Ectodermal cell (in vitro differentiated cells): ENCODE data around the gene A1CF. TPM values are rescaled to one million over a fixed set of nuclear protein-coding genes. Genes with fewer than 3 reads are reported as not detected.
"Not testable (repeated sequence)": the region's sequence is repeated elsewhere in the genome, so short reads cannot be mapped to it uniquely, and the experiment has no call there.

Experiments used
- H3K27ac ChIP-seq: 2 replicates; pipeline ENCODE4 v1.7.0; 2013; ENCODE audit warnings: mild to moderate bottlenecking, low read depth, low read length; ENCODE audit not compliant: insufficient read depth, poor library complexity, severe bottlenecking
- H3K27me3 ChIP-seq: 2 replicates; pipeline ENCODE4 v1.7.0; 2013; ENCODE audit warnings: mild to moderate bottlenecking, low read length; ENCODE audit not compliant: insufficient read depth, control insufficient read depth, poor library complexity, severe bottlenecking
- H3K36me3 ChIP-seq: one replicate; pipeline ENCODE4 v1.7.0; 2013; ENCODE audit warnings: low read length; ENCODE audit not compliant: control insufficient read depth, insufficient read depth
- H3K4me1 ChIP-seq: one replicate; pipeline ENCODE4 v1.7.0; 2013; ENCODE audit warnings: low read length; ENCODE audit not compliant: control insufficient read depth, insufficient read depth
- H3K4me3 ChIP-seq: 2 replicates; pipeline ENCODE4 v1.7.0; 2013; ENCODE audit warnings: low read depth, low read length, control low read depth; ENCODE audit not compliant: insufficient read depth
- H3K9me3 ChIP-seq: 2 replicates; pipeline ENCODE4 v1.7.0; 2013; ENCODE audit warnings: mild to moderate bottlenecking, low read length, moderate library complexity; ENCODE audit not compliant: control insufficient read depth
- WGBS, 2 experiments: methylation state at CpG; one replicate each; pipeline ENCODE4 v1.1.7; 2013; ENCODE audit warnings: missing lambda C conversion rate in 2 of 2; 5-methylcytosine and 5-hydroxymethylcytosine counted together
- polyA plus RNA-seq, 4 experiments: library from polyadenylated mRNA; stranded (reverse); fragments of 50-300 nt; gene quantifications; one replicate each; pipeline ENCODE4 v1.2.3, GENCODE V29; 2013

Gene A1CF
- 0.31 TPM for polyA plus RNA-seq (2013, experiment 1 of 4)
- not detected for polyA plus RNA-seq (2013, experiment 2 of 4)
- not detected for polyA plus RNA-seq (2013, experiment 3 of 4)
- not detected for polyA plus RNA-seq (2013, experiment 4 of 4)

GRCh38 chr10:50885097-50885859, at the start of gene A1CF:
A1CF (minus strand) TSS chr10:50885627; CDS start chr10:50859940, 25,687 bp downstream.
- Histone ChIP-seq H3K4me3 (no peak within 1 kb of the TSS), H3K36me3 (no peaks in the 10 kb centered on the region), H3K27me3 (no peaks in the 10 kb centered on the region), H3K4me1 (no peaks in the 10 kb centered on the region), H3K27ac (no peak within 1 kb of the TSS), H3K9me3 (no peaks in the 10 kb centered on the region)
- WGBS, 2 experiments = 93 to 96% methylated on average over 5 to 7 of the region's 7 CpGs

GRCh38 chr10:50931948-50932431, 46.6 kb upstream of the A1CF start:
- 83 to 91% methylated on average over 2 to 3 of the region's 3 CpGs for WGBS, 2 experiments
- H3K4me3 ChIP-seq = no peak overlapping the region
- no peaks in the 10 kb centered on the region for H3K36me3 ChIP-seq
- H3K4me1 ChIP-seq = no peaks in the 10 kb centered on the region
- H3K9me3 ChIP-seq = no peaks in the 10 kb centered on the region
- H3K27ac ChIP-seq = no peak overlapping the region
- no peaks in the 10 kb centered on the region for H3K27me3 ChIP-seq

DNA sequence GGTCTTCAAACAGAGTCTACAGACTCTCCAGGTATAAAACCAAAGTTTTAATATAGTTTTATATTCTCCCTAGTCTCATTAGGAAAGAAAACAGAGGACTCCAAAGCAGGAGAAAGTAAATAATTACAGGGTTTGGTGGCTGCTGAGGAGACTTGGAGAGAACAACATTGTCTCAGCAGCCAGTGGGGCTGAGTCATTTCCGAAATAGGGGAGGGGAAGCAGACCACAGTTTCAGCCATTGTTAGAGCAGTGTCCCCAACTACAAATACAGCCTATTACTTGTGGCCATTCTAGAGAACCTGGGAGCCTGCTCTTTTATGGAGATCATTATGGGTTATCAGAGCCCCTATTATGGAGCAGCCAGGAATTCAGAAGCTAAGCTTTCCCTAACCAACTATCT, 44.2 kb upstream of the A1CF start:
- Histone ChIP-seq H3K4me1 (no peaks in the 10 kb centered on the region), H3K36me3 (no peaks in the 10 kb centered on the region), H3K27me3 (no peaks in the 10 kb centered on the region), H3K9me3 (no peaks in the 10 kb centered on the region), H3K4me3 (no peak overlapping the region), H3K27ac (no peak overlapping the region)
- WGBS, 2 experiments = 82 to 93% methylated on average over 1 of the region's 1 CpG

- Histone ChIP-seq H3K4me3 (no peak overlapping the region), H3K27ac (no peak overlapping the region), H3K36me3 (no peaks in the 10 kb centered on the region), H3K4me1 (no peaks in the 10 kb centered on the region), H3K9me3 (peaks cover 3% of the 10 kb centered on the region), H3K27me3 (no peaks in the 10 kb centered on the region)
- WGBS, 2 experiments = 45 to 50% methylated on average over 2 of the region's 2 CpGs
These were observed 42.7 kb upstream of the A1CF start for GRCh38 chr10:50928190-50928552.

DNA sequence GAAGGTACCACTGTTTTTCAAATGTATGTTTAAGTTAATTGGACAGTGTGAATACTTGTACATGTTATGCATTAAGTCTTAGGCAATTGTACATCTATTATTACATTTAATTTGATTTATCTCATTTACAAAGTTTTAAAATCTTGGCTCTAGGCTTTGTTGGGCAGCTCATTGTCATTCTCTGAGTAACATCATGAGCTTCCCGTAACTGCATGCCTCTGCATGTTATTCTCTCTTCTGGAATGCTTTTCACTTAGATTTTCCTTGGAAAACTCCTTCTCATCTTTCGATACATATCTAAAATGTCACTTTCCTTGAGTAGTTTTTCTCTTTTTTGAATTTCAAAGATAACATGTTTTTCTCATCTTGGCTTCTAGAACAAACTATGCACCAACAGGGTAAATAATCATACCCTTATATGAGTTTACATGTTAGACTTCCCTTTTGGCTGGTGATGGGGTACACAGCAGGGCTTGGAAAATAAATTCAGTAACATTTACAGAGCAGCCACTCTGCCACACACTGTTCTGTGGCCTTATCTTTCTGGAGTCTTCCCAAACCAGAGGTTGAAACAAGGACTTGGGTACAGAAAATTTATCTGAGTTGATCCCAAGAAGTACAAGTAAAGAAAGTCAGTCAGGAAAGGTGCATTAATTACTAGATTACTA, 42.2 kb upstream of the A1CF start:
- no peak overlapping the region for H3K4me3 ChIP-seq
- H3K9me3 ChIP-seq = peaks cover 3% of the 10 kb centered on the region
- no peak overlapping the region for H3K27ac ChIP-seq
- 89 to 98% methylated on average over 2 of the region's 2 CpGs for WGBS, 2 experiments
- no peaks in the 10 kb centered on the region for H3K27me3 ChIP-seq
- no peaks in the 10 kb centered on the region for H3K36me3 ChIP-seq
- no peaks in the 10 kb centered on the region for H3K4me1 ChIP-seq

DNA sequence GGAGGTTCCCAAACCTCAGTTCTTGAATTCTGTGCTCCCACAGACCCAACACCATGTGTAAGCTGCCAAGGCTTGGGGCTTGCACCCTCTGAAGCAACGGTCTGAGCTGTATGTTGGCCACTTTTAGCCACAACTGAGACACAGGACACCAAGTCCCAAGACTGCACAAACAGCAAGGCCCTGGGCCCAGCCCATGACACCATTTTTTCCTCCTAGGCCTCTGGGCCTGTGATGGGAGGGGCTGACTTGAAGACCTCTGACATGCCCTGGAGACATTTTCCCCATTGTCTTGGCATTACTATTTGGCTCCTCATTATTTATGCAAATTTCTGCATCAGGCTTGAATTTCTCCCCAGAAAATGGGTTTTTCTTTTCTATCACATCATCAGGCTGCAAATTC, 38.0 kb upstream of the A1CF start:
- H3K27me3 ChIP-seq, H3K36me3 ChIP-seq, H3K9me3 ChIP-seq, H3K4me1 ChIP-seq, H3K4me3 ChIP-seq, H3K27ac ChIP-seq: not testable (repeated sequence)
- 67% methylated on average over 1 of the region's 1 CpG for WGBS, 2 experiments

DNA sequence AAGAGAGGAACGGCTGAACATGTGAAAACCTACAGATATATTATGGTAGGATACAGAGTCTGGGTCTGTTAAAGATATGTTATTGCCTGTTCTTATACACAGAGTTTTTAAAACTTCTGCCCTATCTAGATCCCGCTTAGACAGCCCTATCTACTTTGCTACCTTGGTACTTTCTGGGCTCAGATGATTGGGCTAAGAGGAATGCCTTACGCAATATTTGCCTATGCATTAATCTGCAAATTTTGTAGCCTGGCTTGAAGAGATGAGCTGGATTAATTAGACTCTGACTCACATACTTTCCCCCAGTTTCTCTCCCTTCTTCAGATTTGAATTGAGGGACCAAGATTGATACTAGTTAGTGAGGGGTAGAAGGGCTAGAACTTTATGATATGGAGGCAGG, 33.6 kb upstream of the A1CF start:
- no peaks in the 10 kb centered on the region for H3K27me3 ChIP-seq
- no peaks in the 10 kb centered on the region for H3K4me1 ChIP-seq
- WGBS, 2 experiments = 98 to 100% methylated on average over 2 to 3 of the region's 3 CpGs
- H3K4me3 ChIP-seq = no peak overlapping the region
- H3K36me3 ChIP-seq = no peaks in the 10 kb centered on the region
- H3K9me3 ChIP-seq = peaks cover 3% of the 10 kb centered on the region
- no peak overlapping the region for H3K27ac ChIP-seq

GRCh38 chr10:50918529-50918928, 33.1 kb upstream of the A1CF start:
- Histone ChIP-seq H3K27ac (no peak overlapping the region), H3K36me3 (no peaks in the 10 kb centered on the region), H3K4me1 (no peaks in the 10 kb centered on the region), H3K27me3 (no peaks in the 10 kb centered on the region), H3K4me3 (no peak overlapping the region), H3K9me3 (peaks cover 3% of the 10 kb centered on the region)

GRCh38 chr10:50917486-50917885, 32.1 kb upstream of the A1CF start:
- H3K36me3 ChIP-seq = no peaks in the 10 kb centered on the region
- H3K9me3 ChIP-seq = no peaks in the 10 kb centered on the region
- H3K4me3 ChIP-seq = no peak overlapping the region
- H3K27me3 ChIP-seq = no peaks in the 10 kb centered on the region
- H3K27ac ChIP-seq = no peak overlapping the region
- no peaks in the 10 kb centered on the region for H3K4me1 ChIP-seq

DNA sequence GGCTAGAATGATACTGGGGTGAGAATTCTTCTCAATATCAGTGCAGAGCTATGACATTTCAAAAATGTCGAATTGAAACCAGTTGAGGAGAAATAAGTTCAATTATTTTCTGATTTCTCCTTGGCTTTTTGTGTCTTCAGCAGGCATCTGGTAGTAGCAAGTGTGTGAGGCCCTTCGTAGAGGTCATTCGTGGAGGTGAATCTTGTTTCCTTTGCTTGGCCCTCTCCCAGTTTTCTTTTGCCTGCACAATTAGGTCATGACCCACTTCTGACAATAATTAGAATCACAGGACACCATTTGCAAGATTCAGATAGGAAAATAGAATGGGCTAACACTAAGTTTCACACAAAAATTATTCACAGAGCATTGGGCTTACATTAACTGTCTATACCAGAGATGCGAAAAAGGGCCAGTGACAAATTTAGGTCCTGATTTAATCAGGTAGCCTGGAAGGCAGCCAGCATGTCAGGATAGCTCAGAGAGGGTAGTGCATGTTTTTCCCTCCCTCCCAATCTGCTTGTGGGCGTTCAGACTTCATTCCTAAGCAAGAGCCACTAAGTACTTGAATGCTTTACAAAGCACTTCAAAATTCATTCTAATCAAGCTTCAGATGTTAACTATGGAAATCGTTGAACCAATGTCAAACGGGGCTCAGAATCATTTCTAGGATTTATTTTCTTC, 24.0 kb upstream of the A1CF start:
- Histone ChIP-seq H3K27ac (no peak overlapping the region), H3K9me3 (no peaks in the 10 kb centered on the region), H3K36me3 (no peaks in the 10 kb centered on the region), H3K4me1 (no peaks in the 10 kb centered on the region), H3K4me3 (no peak overlapping the region), H3K27me3 (no peaks in the 10 kb centered on the region)
- 90 to 92% methylated on average over 7 of the region's 7 CpGs for WGBS, 2 experiments
